K562 (cell line): Measurements from ENCODE around the gene LRMDA. TPM values are rescaled to one million over a fixed set of nuclear protein-coding genes. Genes with fewer than 3 reads are reported as not detected.
A peak's percentile ranks its signal among the peaks of the same experiment; 100 is the strongest.

ENCODE experiments used
- ATAC-seq: fragments of 200-7000 bp; cut with Tn5 transposase; 3 replicates; pipeline ENCODE4 v1.9.1; 2020; ENCODE audit warnings: moderate library complexity
- BruUV-seq: library from RNA; stranded (reverse); fragments of 400-500 nt; replicated peaks from 2 replicates; lab custom pipeline; 2021; lab: Mats Ljungman, UMichigan
- CTCF ChIA-PET: fragments of 300-600 bp; formaldehyde crosslinking; extraction: SDS; loops from one replicate; lab custom pipeline; 2021; ENCODE audit warnings: low intra/inter-chr PET ratio; lab: Yijun Ruan, JAX
- POLR2A ChIA-PET: fragments of 300-600, 350-650 bp; sonication (Branson Sonifier 250); formaldehyde crosslinking; extraction: SDS; loops from one replicate; lab custom pipeline; 2021; ENCODE audit warnings: antibody characterized with exemption, inconsistent platforms; lab: Yijun Ruan, JAX
- DNase-seq, 4 experiments: peaks; one replicate each; pipeline versions ENCODE4 v3.0.0 to v3.0.0-alpha.2; 2011 to 2018; ENCODE audit warnings: low spot score in 3 of 4, mixed read lengths in 3 of 4; ENCODE audit errors: extremely low read depth in 1 of 4
- FAIRE-seq: peaks from 2 replicates; lab custom pipeline; 2011; peaks lifted over from hg19 to GRCh38; lab: Jason Lieb, UNC
- H2AFZ ChIP-seq: 2 replicates; pipeline ENCODE4 v1.6.0; 2011; ENCODE audit warnings: low read depth, low read length, control low read depth, inconsistent platforms
- H3K27ac ChIP-seq: fragments of 200-600 bp; 3 replicates; pipeline ENCODE4 v1.8.0; 2011; ENCODE audit warnings: low read depth, mild to moderate bottlenecking, control low read depth, inconsistent platforms, low read length, moderate library complexity, mixed read lengths; ENCODE audit errors: extremely low read depth
- H3K27me3 ChIP-seq, 2 experiments: fragments of 300-600 bp in 1 of 2; 2 replicates in 1 of 2; 3 replicates in 1 of 2; pipeline versions ENCODE4 v1.6.0 to v1.8.0; 2011; ENCODE audit warnings: inconsistent platforms in 2 of 2, low read length in 2 of 2, mild to moderate bottlenecking in 1 of 2, mixed read lengths in 1 of 2, moderate library complexity in 1 of 2; ENCODE audit not compliant: control insufficient read depth in 2 of 2, insufficient read depth in 2 of 2
- H3K36me3 ChIP-seq: fragments of 300-600 bp; 3 replicates; pipeline ENCODE4 v1.8.0; 2011; ENCODE audit warnings: mild to moderate bottlenecking, low read length, inconsistent platforms; ENCODE audit not compliant: control insufficient read depth, insufficient read depth
- H3K4me1 ChIP-seq, 2 experiments: fragments of 200-600 bp in 1 of 2; replicated peaks in 1 of 2; 2 replicates in 1 of 2; 3 replicates in 1 of 2; pipeline versions ENCODE4 v1.5.1 to v1.8.0; 2011; ENCODE audit warnings: inconsistent platforms in 2 of 2, low read length in 2 of 2, mild to moderate bottlenecking in 1 of 2, mixed read lengths in 1 of 2, moderate library complexity in 1 of 2; ENCODE audit not compliant: control insufficient read depth in 2 of 2, insufficient read depth in 2 of 2
- H3K4me2 ChIP-seq: 2 replicates; pipeline ENCODE4 v1.6.1; 2011; ENCODE audit warnings: low read length, control low read depth, inconsistent platforms, mixed read lengths; ENCODE audit not compliant: insufficient read depth
- H3K4me3 ChIP-seq: fragments of 200-600 bp; sonication (generic), shearing (Covaris generic); 2 replicates; pipeline ENCODE4 v1.5.1; 2016; ENCODE audit warnings: control low read depth, inconsistent platforms
- H3K79me2 ChIP-seq: fragments of 200-600 bp; 3 replicates; pipeline ENCODE4 v1.8.0; 2011; ENCODE audit warnings: low read length, inconsistent platforms; ENCODE audit not compliant: control insufficient read depth, insufficient read depth
- H3K9ac ChIP-seq, 2 experiments: 2 replicates each; pipeline versions ENCODE4 v1.6.0 to v1.6.1; 2011; ENCODE audit warnings: low read depth in 2 of 2, low read length in 2 of 2, control low read depth in 1 of 2, inconsistent platforms in 1 of 2, mild to moderate bottlenecking in 1 of 2, mixed read lengths in 1 of 2; ENCODE audit not compliant: insufficient read depth in 1 of 2
- H3K9me1 ChIP-seq: one replicate; pipeline ENCODE4 v1.6.0; 2011; ENCODE audit warnings: inconsistent platforms, mild to moderate bottlenecking, low read length, moderate library complexity; ENCODE audit not compliant: control insufficient read depth, insufficient read depth
- H3K9me3 ChIP-seq: replicated peaks from 2 replicates; pipeline ENCODE4 v1.5.1; 2011; ENCODE audit warnings: low read depth, low read length, inconsistent platforms; ENCODE audit not compliant: control insufficient read depth, insufficient read depth
- H4K20me1 ChIP-seq: replicated peaks from 2 replicates; pipeline ENCODE4 v1.6.1; 2011; ENCODE audit warnings: low read length, inconsistent platforms, mixed read lengths; ENCODE audit not compliant: control insufficient read depth, insufficient read depth
- CBX2 ChIP-seq: fragments of 200-600 bp; sonication (generic); IDR thresholded peaks from one replicate; pipeline ENCODE4 v1.6.1; 2012; ENCODE audit warnings: mild to moderate bottlenecking, low read length, inconsistent platforms; ENCODE audit not compliant: insufficient read depth, poor library complexity, severe bottlenecking
- E2F4 ChIP-seq: sonication (generic); formaldehyde crosslinking; IDR thresholded peaks from 2 replicates; pipeline ENCODE4 v1.8.0; 2022; ENCODE audit warnings: mild to moderate bottlenecking, low read depth, missing genetic modification reagents
- FOXK2 ChIP-seq, 2 experiments: fragments of 450-650 bp; IDR thresholded peaks in 1 of 2; conservative IDR thresholded peaks in 1 of 2; 2 replicates each; pipeline ENCODE4 v1.6.1; 2016; ENCODE audit warnings: low read depth in 2 of 2, mild to moderate bottlenecking in 1 of 2
- MAFF ChIP-seq: IDR thresholded peaks from 2 replicates; pipeline ENCODE4 v1.6.1; 2012; ENCODE audit warnings: low read length, improper control_type of control experiment
- NFATC3 ChIP-seq: fragments of 450-650 bp; IDR thresholded peaks from 2 replicates; pipeline ENCODE4 v1.6.1; 2017; ENCODE audit warnings: mild to moderate bottlenecking
- NR3C1 ChIP-seq: sonication (generic); formaldehyde crosslinking; IDR thresholded peaks from 2 replicates; pipeline ENCODE4 v1.8.1; 2022; ENCODE audit warnings: missing genetic modification reagents
- RCOR1 ChIP-seq, 2 experiments: IDR thresholded peaks; 2 replicates each; pipeline ENCODE4 v1.6.1; 2012; ENCODE audit warnings: low read depth in 2 of 2, low read length in 2 of 2, borderline replicate concordance in 1 of 2, improper control_type of control experiment in 1 of 2
- SMAD2 ChIP-seq: fragments of 150-350 bp; IDR thresholded peaks from 2 replicates; pipeline ENCODE4 v1.6.1; 2014; ENCODE audit warnings: low read depth, mild to moderate bottlenecking, low read length
- SRSF7 ChIP-seq: fragments of 200-400 bp; formaldehyde crosslinking; optimal IDR thresholded peaks from 2 replicates; pipeline ENCODE3; 2017; ENCODE audit warnings: mild to moderate bottlenecking, low read depth, low read length
- ZNF12 ChIP-seq: sonication (generic); formaldehyde crosslinking; IDR thresholded peaks from 2 replicates; pipeline ENCODE4 v1.4.0; 2020; ENCODE audit warnings: mild to moderate bottlenecking, missing genetic modification reagents
- WGBS: fragments of 100-300 bp; shearing (Covaris generic); methylation state at CpG from one replicate; pipeline ENCODE4 v1.1.6; 2016; ENCODE audit warnings: low coverage, mixed read lengths; ENCODE audit not compliant: insufficient coverage; ENCODE audit errors: missing lambda C conversion rate; 5-methylcytosine and 5-hydroxymethylcytosine counted together
- in situ Hi-C: fragments of 300-500 bp; cut with MboI; formaldehyde crosslinking; loops from 4 replicates; pipeline ENCODE4 v1.15.0; 2018; ENCODE audit warnings: inconsistent platforms, mixed read lengths
- intact Hi-C: fragments of 100-400 bp; cut with micrococcal nuclease; formaldehyde crosslinking; loops from 2 replicates; pipeline ENCODE4 v1.14.2; 2022
- polyA plus RNA-seq, 8 experiments: library from polyadenylated mRNA; depleted of rRNA in 4 of 8; stranded (reverse) in 5 of 8; unstranded in 3 of 8; fragments of >200 nt; fragmentation: Nextera tagmentation in 2 of 8; fragmentation: Illumina TruSeq in 1 of 8; extraction: Ambion mirVana in 2 of 8; extraction: Trizol in 1 of 8; gene quantifications; 2 replicates each; pipeline versions ENCODE4 v1.2.1 to v1.2.3, GENCODE V29; 2011 to 2014; ENCODE audit warnings: inconsistent platforms in 1 of 8, missing spikeins in 1 of 8
- total RNA-seq, 7 experiments: library from RNA; depleted of rRNA in 6 of 7; stranded (reverse); fragments of >200 nt in 6 of 7; fragmentation: Illumina TruSeq in 2 of 7; extraction: Trizol in 2 of 7; gene quantifications; 2 replicates each; pipeline versions ENCODE4 v1.2.1 to v1.2.3, GENCODE V29; 2011 to 2021; ENCODE audit warnings: low replicate concordance in 1 of 7

LRMDA gene
- total and polyA plus RNA-seq, 9 of the 15 experiments (the other 6 are each of a cell fraction or from before 2014, with no cell fraction given): 0.25 TPM; not detected in 8

GRCh38 chr10:75474106-75474505, 42.7 kb downstream of the LRMDA start:
- BruUV-seq: no TSS peak
- intact Hi-C loops (no loop called here), in situ Hi-C loops (no loop called here)
- DNase-seq (no peak), FAIRE-seq (no peak), ATAC-seq (no peak)
- Histone ChIP-seq H3K9ac (no peak overlapping the region), H3K27me3 (peaks cover 0 to 11% of the 10 kb centered on the region in 2 experiments; a peak in 2 of 5 replicates), H3K4me1 (no peaks in the 10 kb centered on the region), H3K9me1 (no peaks in the 10 kb centered on the region), H4K20me1 (no peaks in the 10 kb centered on the region), H3K9me3 (no peaks in the 10 kb centered on the region), H3K4me2 (no peak overlapping the region), H3K4me3 (no peak overlapping the region), H3K36me3 (no peaks in the 10 kb centered on the region), H2AFZ (no peak overlapping the region), H3K27ac (no peak overlapping the region), H3K79me2 (no peaks in the 10 kb centered on the region)
- TF ChIP-seq SRSF7: no peak
- TF ChIP-seq ZNF12 (CRISPR knock-in tag): 0 out of 2 replicates have a peak, but pooled peaks have one; percentile 65
- TF ChIP-seq RCOR1 (IDR thresholded peaks at IDR 0.05; ENCODE audit: borderline replicate concordance in 1 of 2, low read depth in 2 of 2, low read length in 2 of 2): no peak
- TF ChIP-seq SMAD2: no peak
- no peak for TF ChIP-seq NFATC3
- ChIA-PET CTCF (no interaction called here), POLR2A (no interaction called here)

GRCh38 chr10:75475460-75476182, 44.2 kb downstream of the LRMDA start:
- in situ Hi-C loops: no loop called here
- ATAC-seq (no peak), FAIRE-seq (no peak), DNase-seq (no peak)
- no peak overlapping the region for H3K9ac ChIP-seq
- intact Hi-C loops: no loop called here
- no peaks in the 10 kb centered on the region for H4K20me1 ChIP-seq
- 0% methylated on average over 7 of the region's 7 CpGs for WGBS
- H2AFZ ChIP-seq: no peak overlapping the region
- no peaks in the 10 kb centered on the region for H3K9me3 ChIP-seq
- peaks cover 0 to 5% of the 10 kb centered on the region in 2 experiments; a peak in 1 of 5 replicates for H3K27me3 ChIP-seq
- no peaks in the 10 kb centered on the region for H3K4me1 ChIP-seq
- no peaks in the 10 kb centered on the region for H3K79me2 ChIP-seq
- no peaks in the 10 kb centered on the region for H3K9me1 ChIP-seq
- H3K36me3 ChIP-seq: no peaks in the 10 kb centered on the region
- no peak overlapping the region for H3K27ac ChIP-seq
- POLR2A ChIA-PET: no interaction called here
- CTCF ChIA-PET: no interaction called here
- BruUV-seq: no TSS peak
- H3K4me2 ChIP-seq: no peak overlapping the region
- no peak overlapping the region for H3K4me3 ChIP-seq
- TF ChIP-seq FOXK2 (conservative IDR thresholded peaks at IDR 0.05 in 1 of 2, IDR thresholded peaks at IDR 0.05 in 1 of 2; ENCODE audit: low read depth in 2 of 2): no peak
- no peak for TF ChIP-seq NR3C1 (CRISPR knock-in tag)
- TF ChIP-seq E2F4 (CRISPR knock-in tag): no peak
- TF ChIP-seq MAFF: no peak
- no peak for TF ChIP-seq CBX2
